BJ (cell line): ENCODE results near the gene INPP5K. TPM values are rescaled to one million over a fixed set of nuclear protein-coding genes. Genes with fewer than 3 reads are reported as not detected.

ENCODE experiments used
- CTCF ChIA-PET: fragments of 350-600 bp; formaldehyde crosslinking; extraction: SDS; loops from one replicate; lab custom pipeline; 2021; ENCODE audit warnings: antibody characterized with exemption, inconsistent platforms; lab: Yijun Ruan, JAX
- POLR2A ChIA-PET: fragments of 300-600 bp; sonication (Branson Sonifier 250); formaldehyde crosslinking; extraction: SDS; loops from one replicate; lab custom pipeline; 2021; ENCODE audit warnings: antibody characterized with exemption; lab: Charles Lee
- DNase-seq: peaks from one replicate; pipeline ENCODE4 v3.0.0-alpha.2; 2011; ENCODE audit warnings: low read depth
- H3K27me3 ChIP-seq: 2 replicates; pipeline ENCODE4 v1.6.0; 2011; ENCODE audit warnings: low read length; ENCODE audit not compliant: control insufficient read depth, insufficient read depth
- H3K36me3 ChIP-seq: 2 replicates; pipeline ENCODE4 v1.5.1; 2011; ENCODE audit warnings: low read length; ENCODE audit not compliant: control insufficient read depth, insufficient read depth
- H3K4me3 ChIP-seq: 2 replicates; pipeline ENCODE4 v1.5.1; 2011; ENCODE audit warnings: low read depth, mild to moderate bottlenecking, control low read depth, low read length
- CTCF ChIP-seq: IDR thresholded peaks from 2 replicates; pipeline ENCODE4 v1.5.1; 2011; ENCODE audit warnings: low read depth, mild to moderate bottlenecking, control low read depth, inconsistent platforms, low read length, moderate library complexity; ENCODE audit not compliant: insufficient read depth
- polyA plus RNA-seq: library from polyadenylated mRNA; depleted of rRNA; stranded (reverse); fragments of >200 nt; gene quantifications from 2 replicates; pipeline ENCODE4 v1.2.3, GENCODE V29; 2011

The INPP5K gene
- polyA plus RNA-seq, 1 experiment, result 45.3 TPM

DNA sequence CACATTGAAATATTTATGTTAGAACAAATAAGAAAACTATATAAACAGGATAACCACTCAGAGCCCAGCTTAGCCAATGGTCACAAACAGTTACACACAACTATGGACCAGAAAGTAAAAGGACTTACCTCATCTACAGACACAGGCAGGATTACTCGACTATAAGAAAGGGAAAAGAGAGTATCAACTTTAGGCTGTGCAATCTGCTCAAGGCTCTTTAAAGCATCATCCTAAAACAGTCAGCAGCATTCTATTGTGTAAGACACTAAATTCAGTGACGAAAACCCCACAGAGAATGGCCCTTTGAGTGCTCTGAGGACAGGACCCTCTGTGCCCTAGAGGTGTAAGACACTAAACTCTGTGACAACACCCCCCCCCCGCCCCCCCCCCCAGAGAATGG, 42.0 kb upstream of the INPP5K start:
- ChIA-PET CTCF (interaction anchor here (1.6 kb wide), 1 partner anchor 71 kb away, joined by 6 read pairs; no protein-coding TSS in a partner anchor), POLR2A (no interaction called here)
- DNase-seq, result no peak
- no peak for TF ChIP-seq CTCF
- H3K4me3 ChIP-seq, result no peak overlapping the region
- H3K27me3 ChIP-seq, result no peaks in the 10 kb centered on the region
- peaks cover 3% of the 10 kb centered on the region for H3K36me3 ChIP-seq

- Histone ChIP-seq H3K4me3 (no peak overlapping the region), H3K36me3 (peaks cover 5% of the 10 kb centered on the region), H3K27me3 (no peaks in the 10 kb centered on the region)
- no peak for DNase-seq
- CTCF ChIA-PET, result interaction anchor here (1.0 kb wide), 1 partner anchor 9 kb away, joined by 4 read pairs; no protein-coding TSS in a partner anchor
- TF ChIP-seq CTCF, result no peak
- POLR2A ChIA-PET, result no interaction called here
Observed at GRCh38 chr17:1557355-1558095, 41.1 kb upstream of the INPP5K start.

- CTCF ChIA-PET, result interaction anchor here (0.6 kb wide), 1 partner anchor 29 kb away, joined by 3 read pairs; no protein-coding TSS in a partner anchor
- peaks cover 12% of the 10 kb centered on the region for H3K36me3 ChIP-seq
- no peak for DNase-seq
- no peak for TF ChIP-seq CTCF
- no peaks in the 10 kb centered on the region for H3K27me3 ChIP-seq
- POLR2A ChIA-PET, result no interaction called here
- H3K4me3 ChIP-seq, result no peak overlapping the region
Observed at GRCh38 chr17:1555651-1556471, 39.4 kb upstream of the INPP5K start.

- H3K27me3 ChIP-seq, result no peaks in the 10 kb centered on the region
- H3K36me3 ChIP-seq, result peaks cover 17% of the 10 kb centered on the region
- TF ChIP-seq CTCF, result no peak
- ChIA-PET POLR2A (no interaction called here), CTCF (interaction anchor here (0.6 to 1.0 kb wide), 2 partner anchors 75 to 125 kb away, joined by 3 read pairs; no protein-coding TSS in a partner anchor)
- no peak for DNase-seq
- H3K4me3 ChIP-seq, result no peak overlapping the region
Observed at GRCh38 chr17:1554751-1555540, 38.5 kb upstream of the INPP5K start.
